Stimulated activated naive B cell treated with anti-CD40 and anti-IgM and Interleukin-4, amounts not matched to agents 10 μg/mL and 1 μg/mL and 100 μg/mL, for 72 hours (primary cell): ENCODE data around the gene FHIT.

Experiments used
- ATAC-seq, 2 donors: fragments of 150-1000 bp; cut with Tn5 transposase; replicated peaks; 2 replicates each; pipeline ENCODE4 v1.10.0; 2021; ENCODE audit warnings: moderate library complexity in 1 of 2
- DNase-seq: peaks from one replicate; pipeline ENCODE4 v3.0.0; 2021
- H3K27ac Mint-ChIP-seq: one replicate; pipeline ENCODE4 v1.8.0; 2022; ENCODE audit warnings: mild to moderate bottlenecking, mixed read lengths
- H3K27me3 Mint-ChIP-seq, 2 donors: one replicate each; pipeline ENCODE4 v1.8.0; 2022; ENCODE audit warnings: mixed read lengths in 2 of 2
- H3K36me3 Mint-ChIP-seq, 2 donors: one replicate each; pipeline ENCODE4 v1.8.0; 2022; ENCODE audit warnings: mixed read lengths in 2 of 2, mild to moderate bottlenecking in 1 of 2
- H3K4me1 Mint-ChIP-seq, 2 donors: one replicate each; pipeline ENCODE4 v1.8.0; 2022; ENCODE audit warnings: mixed read lengths in 2 of 2, mild to moderate bottlenecking in 1 of 2
- H3K4me3 Mint-ChIP-seq, 2 donors: one replicate each; pipeline ENCODE4 v1.8.0; 2022; ENCODE audit warnings: mild to moderate bottlenecking in 2 of 2, mixed read lengths in 2 of 2, moderate library complexity in 1 of 2
- H3K9me3 Mint-ChIP-seq, 2 donors: one replicate each; pipeline ENCODE4 v1.8.0; 2022; ENCODE audit warnings: mixed read lengths in 2 of 2, mild to moderate bottlenecking in 1 of 2

The FHIT gene

GRCh38 chr3:60935709-60936108 is 315.5 kb downstream of the FHIT start:
- no peak for DNase-seq
- no peak for ATAC-seq
- H3K27me3 Mint-ChIP-seq: no peaks in the 10 kb centered on the region
- H3K4me3 Mint-ChIP-seq: no peak overlapping the region
- no peak overlapping the region for H3K27ac Mint-ChIP-seq
- no peaks in the 10 kb centered on the region for H3K36me3 Mint-ChIP-seq
- H3K9me3 Mint-ChIP-seq: no peaks in the 10 kb centered on the region
- peaks cover 0 to 2% of the 10 kb centered on the region in 2 donors for H3K4me1 Mint-ChIP-seq

- Mint-ChIP-seq H3K27me3 (no peaks in the 10 kb centered on the region), H3K4me1 (peaks cover 0 to 2% of the 10 kb centered on the region in 2 donors), H3K9me3 (no peaks in the 10 kb centered on the region), H3K27ac (no peak overlapping the region), H3K36me3 (no peaks in the 10 kb centered on the region), H3K4me3 (no peak overlapping the region)
- ATAC-seq: no peak
- no peak for DNase-seq
These were observed 317.4 kb downstream of the FHIT start for GRCh38 chr3:60933824-60934223.

- Mint-ChIP-seq H3K36me3 (peaks cover 1 to 5% of the 10 kb centered on the region in 2 donors), H3K27me3 (no peaks in the 10 kb centered on the region), H3K27ac (no peak overlapping the region), H3K4me3 (no peak overlapping the region), H3K9me3 (peaks cover 2 to 3% of the 10 kb centered on the region in 2 donors), H3K4me1 (peaks cover 0 to 2% of the 10 kb centered on the region in 2 donors)
- DNase-seq (no peak), ATAC-seq (peak in 1 of 2 donors; percentile 27)
These were observed 318.6 kb downstream of the FHIT start for GRCh38 chr3:60932643-60933042.

- Mint-ChIP-seq H3K4me1 (peaks cover 0 to 2% of the 10 kb centered on the region in 2 donors), H3K9me3 (peaks cover 3% of the 10 kb centered on the region in 2 donors), H3K4me3 (no peak overlapping the region), H3K36me3 (peaks cover 1 to 8% of the 10 kb centered on the region in 2 donors), H3K27ac (no peak overlapping the region), H3K27me3 (no peaks in the 10 kb centered on the region)
- DNase-seq: no peak
- ATAC-seq: no peak
These were observed 319.1 kb downstream of the FHIT start for GRCh38 chr3:60932170-60932569.

GRCh38 chr3:60931452-60931851 is 319.8 kb downstream of the FHIT start:
- H3K27me3 Mint-ChIP-seq: no peaks in the 10 kb centered on the region
- no peak overlapping the region for H3K27ac Mint-ChIP-seq
- no peak overlapping the region for H3K4me3 Mint-ChIP-seq
- H3K9me3 Mint-ChIP-seq: peaks cover 5 to 8% of the 10 kb centered on the region in 2 donors
- ATAC-seq (no peak), DNase-seq (no peak)
- peaks cover 0 to 2% of the 10 kb centered on the region in 2 donors for H3K4me1 Mint-ChIP-seq
- H3K36me3 Mint-ChIP-seq: peaks cover 1 to 15% of the 10 kb centered on the region in 2 donors

- no peaks in the 10 kb centered on the region for H3K4me1 Mint-ChIP-seq
- no peaks in the 10 kb centered on the region for H3K36me3 Mint-ChIP-seq
- no peaks in the 10 kb centered on the region for H3K27me3 Mint-ChIP-seq
- H3K4me3 Mint-ChIP-seq: no peak overlapping the region
- DNase-seq: no peak
- no peak overlapping the region for H3K27ac Mint-ChIP-seq
- no peak for ATAC-seq
- H3K9me3 Mint-ChIP-seq: no peaks in the 10 kb centered on the region
These were observed 330.7 kb downstream of the FHIT start for GRCh38 chr3:60920519-60920918.

- H3K4me1 Mint-ChIP-seq: no peaks in the 10 kb centered on the region
- no peaks in the 10 kb centered on the region for H3K36me3 Mint-ChIP-seq
- DNase-seq (no peak), ATAC-seq (no peak)
- H3K9me3 Mint-ChIP-seq: no peaks in the 10 kb centered on the region
- H3K27me3 Mint-ChIP-seq: no peaks in the 10 kb centered on the region
- no peak overlapping the region for H3K27ac Mint-ChIP-seq
- no peak overlapping the region for H3K4me3 Mint-ChIP-seq
These were observed 332.0 kb downstream of the FHIT start for GRCh38 chr3:60919296-60919695.

- no peak for ATAC-seq
- Mint-ChIP-seq H3K9me3 (peaks cover 3% of the 10 kb centered on the region in 2 donors), H3K27ac (no peak overlapping the region), H3K27me3 (no peaks in the 10 kb centered on the region), H3K4me1 (no peaks in the 10 kb centered on the region), H3K36me3 (peaks cover 0 to 3% of the 10 kb centered on the region in 2 donors), H3K4me3 (no peak overlapping the region)
- no peak for DNase-seq
These were observed 334.1 kb downstream of the FHIT start for GRCh38 chr3:60917141-60917540.

GRCh38 chr3:60916546-60916945 is 334.7 kb downstream of the FHIT start:
- no peaks in the 10 kb centered on the region for H3K27me3 Mint-ChIP-seq
- H3K9me3 Mint-ChIP-seq: peaks cover 3% of the 10 kb centered on the region in 2 donors
- H3K4me1 Mint-ChIP-seq: no peaks in the 10 kb centered on the region
- H3K4me3 Mint-ChIP-seq: no peak overlapping the region
- ATAC-seq: no peak
- no peak overlapping the region for H3K27ac Mint-ChIP-seq
- peaks cover 0 to 3% of the 10 kb centered on the region in 2 donors for H3K36me3 Mint-ChIP-seq
- no peak for DNase-seq

GRCh38 chr3:60913474-60913873 is 337.8 kb downstream of the FHIT start:
- Mint-ChIP-seq H3K4me1 (peaks cover 0 to under 1% of the 10 kb centered on the region in 2 donors), H3K36me3 (peaks cover 0 to 7% of the 10 kb centered on the region in 2 donors), H3K27ac (no peak overlapping the region), H3K4me3 (no peak overlapping the region), H3K9me3 (peaks cover 3 to 6% of the 10 kb centered on the region in 2 donors), H3K27me3 (no peaks in the 10 kb centered on the region)
- ATAC-seq (no peak), DNase-seq (no peak)

GRCh38 chr3:60912876-60913275 is 338.4 kb downstream of the FHIT start:
- H3K27ac Mint-ChIP-seq: no peak overlapping the region
- no peak for DNase-seq
- peaks cover 0 to 7% of the 10 kb centered on the region in 2 donors for H3K36me3 Mint-ChIP-seq
- no peaks in the 10 kb centered on the region for H3K27me3 Mint-ChIP-seq
- no peak overlapping the region for H3K4me3 Mint-ChIP-seq
- peaks cover 0 to 2% of the 10 kb centered on the region in 2 donors for H3K4me1 Mint-ChIP-seq
- peaks cover 3 to 6% of the 10 kb centered on the region in 2 donors for H3K9me3 Mint-ChIP-seq
- ATAC-seq: no peak

GRCh38 chr3:60912142-60912541 is 339.1 kb downstream of the FHIT start:
- no peaks in the 10 kb centered on the region for H3K27me3 Mint-ChIP-seq
- DNase-seq (no peak), ATAC-seq (no peak)
- H3K27ac Mint-ChIP-seq: no peak overlapping the region
- H3K4me3 Mint-ChIP-seq: no peak overlapping the region
- peaks cover 0 to 2% of the 10 kb centered on the region in 2 donors for H3K4me1 Mint-ChIP-seq
- peaks cover 3 to 6% of the 10 kb centered on the region in 2 donors for H3K9me3 Mint-ChIP-seq
- peaks cover 0 to 7% of the 10 kb centered on the region in 2 donors for H3K36me3 Mint-ChIP-seq

GRCh38 chr3:60909526-60909925 is 341.7 kb downstream of the FHIT start:
- Mint-ChIP-seq H3K36me3 (peaks cover 0 to 7% of the 10 kb centered on the region in 2 donors), H3K27ac (no peak overlapping the region), H3K9me3 (peaks cover 3 to 6% of the 10 kb centered on the region in 2 donors), H3K4me1 (peaks cover 0 to 2% of the 10 kb centered on the region in 2 donors), H3K4me3 (no peak overlapping the region), H3K27me3 (no peaks in the 10 kb centered on the region)
- DNase-seq (no peak), ATAC-seq (no peak)

- Mint-ChIP-seq H3K36me3 (peaks cover 0 to 2% of the 10 kb centered on the region in 2 donors), H3K9me3 (peaks cover 0 to 2% of the 10 kb centered on the region in 2 donors), H3K27ac (no peak overlapping the region), H3K4me3 (no peak overlapping the region), H3K4me1 (peaks cover 0 to 2% of the 10 kb centered on the region in 2 donors), H3K27me3 (no peaks in the 10 kb centered on the region)
- no peak for DNase-seq
- ATAC-seq: no peak
These were observed 345.0 kb downstream of the FHIT start for GRCh38 chr3:60906283-60906682.

GRCh38 chr3:60898321-60898720 is 352.9 kb downstream of the FHIT start:
- Mint-ChIP-seq H3K36me3 (no peaks in the 10 kb centered on the region), H3K4me1 (no peaks in the 10 kb centered on the region), H3K27me3 (no peaks in the 10 kb centered on the region), H3K4me3 (no peak overlapping the region), H3K27ac (no peak overlapping the region), H3K9me3 (no peaks in the 10 kb centered on the region)
- DNase-seq: no peak
- ATAC-seq: no peak

- Mint-ChIP-seq H3K4me1 (no peaks in the 10 kb centered on the region), H3K9me3 (no peaks in the 10 kb centered on the region), H3K27me3 (no peaks in the 10 kb centered on the region), H3K4me3 (no peak overlapping the region), H3K36me3 (no peaks in the 10 kb centered on the region), H3K27ac (no peak overlapping the region)
- no peak for ATAC-seq
- no peak for DNase-seq
These were observed 357.3 kb downstream of the FHIT start for GRCh38 chr3:60893946-60894345.
